Peyer's patch (tissue), 4 donors: ENCODE data around the gene TSPAN15. TPM values are rescaled to one million over a fixed set of nuclear protein-coding genes. Genes with fewer than 3 reads are reported as not detected.

Experiments used
- DNase-seq, 3 donors: peaks; one replicate each; pipeline ENCODE4 v3.0.0-alpha.2; 2017 to 2019
- H3K27ac ChIP-seq, 4 donors: fragments of 200-600 bp; sonication (generic); one replicate each; pipeline ENCODE4 v1.5.1; 2016 to 2019
- H3K27me3 ChIP-seq, 2 donors: fragments of 200-600 bp; sonication (generic); one replicate each; pipeline ENCODE4 v1.5.1; 2019
- H3K36me3 ChIP-seq, 3 donors: fragments of 200-600 bp; sonication (generic); one replicate each; pipeline ENCODE4 v1.5.1; 2016 to 2019
- H3K4me1 ChIP-seq, 4 donors: fragments of 200-600 bp; sonication (generic); one replicate each; pipeline ENCODE4 v1.5.1; 2016 to 2019
- H3K4me3 ChIP-seq, 4 donors: fragments of 200-600 bp; sonication (generic); 1 replicate in 3 of 4; 2 replicates in 1 of 4; pipeline ENCODE4 v1.5.1; 2016 to 2019; ENCODE audit warnings: mild to moderate bottlenecking in 1 of 4
- H3K9me3 ChIP-seq, 4 donors: fragments of 200-600 bp; sonication (generic); one replicate each; pipeline ENCODE4 v1.5.1; 2016 to 2019; ENCODE audit warnings: mild to moderate bottlenecking in 1 of 4
- POLR2A ChIP-seq, 2 donors: fragments of 450-650 bp; IDR thresholded peaks; one replicate each; pipeline ENCODE4 v1.5.1; 2017; ENCODE audit warnings: antibody characterized with exemption in 2 of 2, mild to moderate bottlenecking in 2 of 2, moderate library complexity in 2 of 2
- total RNA-seq, 4 donors: library from RNA; depleted of rRNA; stranded (reverse); fragments of >200 nt; gene quantifications; one replicate each; pipeline ENCODE4 v1.1.0, GENCODE V29; 2016
- TF ChIP-seq, protein P1 (sequence below), 6 experiments: fragments of 450-650 bp in 4 of 6; fragments of 200-600 bp in 2 of 6; sonication (generic) in 1 of 6; IDR thresholded peaks; one replicate each; pipeline ENCODE4 v1.5.1; 2017 to 2019; ENCODE audit warnings: antibody characterized with exemption in 6 of 6, mild to moderate bottlenecking in 3 of 6, moderate library complexity in 1 of 6

TSPAN15 gene
- total RNA-seq, 4 donors from 2014 or later = 32.2 to 110 (median 94.4) TPM

DNA sequence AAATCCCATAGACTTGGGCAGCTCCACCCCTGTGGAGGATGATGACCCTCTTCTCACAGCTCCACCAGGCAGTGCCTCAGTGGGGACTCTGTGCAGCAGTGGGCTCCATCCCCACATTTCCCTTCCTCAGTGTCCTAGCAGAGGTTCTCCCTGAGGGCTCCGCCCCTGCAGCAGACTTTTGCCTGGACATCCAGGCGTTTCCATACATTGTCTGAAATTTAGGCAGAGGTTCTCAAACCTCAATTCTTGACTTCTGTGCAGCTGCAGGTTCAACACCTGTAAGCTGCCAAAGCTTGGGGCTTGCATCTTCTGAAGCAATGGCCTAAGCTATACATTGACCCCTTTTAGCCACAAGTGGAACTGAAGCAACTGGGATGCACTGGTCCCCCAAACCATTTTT lies 90.2 kb downstream of the TSPAN15 start:
- Histone ChIP-seq H3K9me3 (peaks cover 0 to 5% (median 0%) of the 10 kb centered on the region in 4 donors), H3K36me3 (no peaks in the 10 kb centered on the region)
- TF ChIP-seq, protein P1, sequence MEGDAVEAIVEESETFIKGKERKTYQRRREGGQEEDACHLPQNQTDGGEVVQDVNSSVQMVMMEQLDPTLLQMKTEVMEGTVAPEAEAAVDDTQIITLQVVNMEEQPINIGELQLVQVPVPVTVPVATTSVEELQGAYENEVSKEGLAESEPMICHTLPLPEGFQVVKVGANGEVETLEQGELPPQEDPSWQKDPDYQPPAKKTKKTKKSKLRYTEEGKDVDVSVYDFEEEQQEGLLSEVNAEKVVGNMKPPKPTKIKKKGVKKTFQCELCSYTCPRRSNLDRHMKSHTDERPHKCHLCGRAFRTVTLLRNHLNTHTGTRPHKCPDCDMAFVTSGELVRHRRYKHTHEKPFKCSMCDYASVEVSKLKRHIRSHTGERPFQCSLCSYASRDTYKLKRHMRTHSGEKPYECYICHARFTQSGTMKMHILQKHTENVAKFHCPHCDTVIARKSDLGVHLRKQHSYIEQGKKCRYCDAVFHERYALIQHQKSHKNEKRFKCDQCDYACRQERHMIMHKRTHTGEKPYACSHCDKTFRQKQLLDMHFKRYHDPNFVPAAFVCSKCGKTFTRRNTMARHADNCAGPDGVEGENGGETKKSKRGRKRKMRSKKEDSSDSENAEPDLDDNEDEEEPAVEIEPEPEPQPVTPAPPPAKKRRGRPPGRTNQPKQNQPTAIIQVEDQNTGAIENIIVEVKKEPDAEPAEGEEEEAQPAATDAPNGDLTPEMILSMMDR (IDR thresholded peaks at IDR 0.05) = no peak

DNA sequence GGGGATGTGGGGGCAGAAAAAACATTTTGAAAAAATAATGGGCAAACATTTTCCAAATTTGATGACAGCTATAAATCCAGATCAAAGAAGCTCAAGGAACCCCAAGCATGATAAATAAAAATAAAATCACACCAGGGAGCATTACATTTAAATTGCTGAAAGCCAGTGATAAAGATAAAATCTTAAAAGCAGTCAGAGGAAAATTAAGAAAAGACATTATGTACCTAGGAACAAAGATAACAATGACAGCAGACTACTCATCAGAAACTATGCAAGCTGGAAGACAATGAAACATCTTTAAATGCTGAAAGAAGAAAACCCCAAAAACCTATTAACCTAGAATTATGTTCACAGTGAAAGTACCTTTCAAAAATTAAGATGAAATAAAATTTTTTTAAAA lies 98.7 kb downstream of the TSPAN15 start:
- Histone ChIP-seq H3K9me3 (peaks cover 0 to 20% (median 6%) of the 10 kb centered on the region in 4 donors), H3K27ac (no peak overlapping the region), H3K4me1 (no peaks in the 10 kb centered on the region), H3K4me3 (no peak overlapping the region), H3K36me3 (no peaks in the 10 kb centered on the region), H3K27me3 (no peaks in the 10 kb centered on the region)
- TF ChIP-seq POLR2A (IDR thresholded peaks at IDR 0.05) = no peak
- TF ChIP-seq, protein P1 (IDR thresholded peaks at IDR 0.05) = no peak
- no peak for DNase-seq

More for the DNA sequence above, 90.2 kb downstream of the TSPAN15 start:
- H3K27ac ChIP-seq = no peak overlapping the region
- DNase-seq = no peak
- no peaks in the 10 kb centered on the region for H3K4me1 ChIP-seq
- H3K4me3 ChIP-seq = no peak overlapping the region
- H3K27me3 ChIP-seq = no peaks in the 10 kb centered on the region

DNA sequence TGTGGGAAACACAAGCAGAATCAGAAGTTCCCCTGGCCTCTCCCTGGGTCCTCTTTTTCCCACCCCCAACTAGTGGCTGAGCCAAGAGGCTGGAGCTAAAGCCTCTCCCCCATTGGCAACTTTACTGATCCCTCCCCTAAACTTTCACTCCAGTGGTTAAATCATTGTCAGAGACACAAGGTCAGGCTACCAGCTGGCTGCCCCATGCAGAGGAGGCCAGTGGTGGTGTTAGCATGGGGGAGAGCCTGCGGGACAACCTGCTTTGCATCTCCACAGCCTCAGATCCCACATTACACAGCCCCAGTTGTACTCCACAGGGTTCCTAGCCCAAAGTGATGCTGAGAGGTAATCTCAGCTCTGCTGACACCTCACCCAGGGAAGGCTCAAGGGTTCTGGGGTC lies 101.0 kb downstream of the TSPAN15 start:
- Histone ChIP-seq H3K27me3 (no peaks in the 10 kb centered on the region), H3K4me3 (no peak overlapping the region), H3K4me1 (no peaks in the 10 kb centered on the region), H3K36me3 (no peaks in the 10 kb centered on the region), H3K27ac (no peak overlapping the region), H3K9me3 (peaks cover 0 to 20% (median 6%) of the 10 kb centered on the region in 4 donors)
- DNase-seq = no peak
- no peak for TF ChIP-seq POLR2A (IDR thresholded peaks at IDR 0.05)
- TF ChIP-seq, protein P1 (IDR thresholded peaks at IDR 0.05) = no peak

DNA sequence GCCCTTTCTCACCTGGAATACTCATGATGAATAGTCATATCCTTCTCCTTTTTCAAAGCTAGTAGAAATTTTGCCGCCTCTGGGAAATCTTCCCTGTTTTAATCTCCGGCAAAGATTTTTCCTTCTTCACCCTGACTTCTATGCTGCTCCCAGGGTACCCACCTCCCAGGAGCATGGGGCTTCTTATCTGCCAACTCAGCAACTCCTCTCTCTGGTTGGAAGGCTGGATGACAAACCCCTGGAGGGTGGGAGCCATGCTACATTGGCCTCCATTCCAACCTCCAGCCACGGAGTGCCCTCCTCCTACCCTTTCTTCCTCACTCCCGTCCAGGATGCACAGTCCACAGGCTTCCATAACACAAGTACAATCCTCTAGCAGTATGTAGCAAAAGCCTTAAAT lies 102.1 kb downstream of the TSPAN15 start:
- H3K36me3 ChIP-seq = no peaks in the 10 kb centered on the region
- DNase-seq = no peak
- no peaks in the 10 kb centered on the region for H3K27me3 ChIP-seq
- TF ChIP-seq, protein P1 (IDR thresholded peaks at IDR 0.05) = no peak
- TF ChIP-seq POLR2A (IDR thresholded peaks at IDR 0.05) = no peak
- H3K27ac ChIP-seq = no peak overlapping the region
- peaks cover 0 to 20% (median 6%) of the 10 kb centered on the region in 4 donors for H3K9me3 ChIP-seq
- no peaks in the 10 kb centered on the region for H3K4me1 ChIP-seq
- no peak overlapping the region for H3K4me3 ChIP-seq

DNA sequence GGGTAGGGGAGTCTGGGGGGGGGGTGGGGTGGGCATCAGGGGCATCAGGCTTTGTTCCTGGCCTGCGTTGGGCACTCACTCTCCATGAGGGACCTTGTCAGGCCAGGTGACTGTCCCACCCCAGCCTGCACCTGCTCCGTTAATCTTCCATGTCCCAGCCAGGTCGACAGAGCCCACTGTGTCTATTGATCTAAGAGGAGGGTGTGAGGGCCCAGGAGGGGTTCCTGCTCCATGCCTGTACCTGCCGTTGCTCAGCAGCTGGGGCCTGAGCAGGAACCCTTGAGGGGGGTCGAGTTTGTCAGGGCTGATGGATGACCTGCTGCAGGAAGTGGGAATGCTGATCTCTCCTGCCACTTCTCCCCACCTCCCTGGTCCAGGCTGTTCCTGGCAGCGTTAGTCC lies 103.3 kb downstream of the TSPAN15 start:
- no peaks in the 10 kb centered on the region for H3K36me3 ChIP-seq
- H3K4me3 ChIP-seq = no peak overlapping the region
- no peaks in the 10 kb centered on the region for H3K4me1 ChIP-seq
- H3K9me3 ChIP-seq = peaks cover 0 to 13% (median 4%) of the 10 kb centered on the region in 4 donors
- no peak for DNase-seq
- TF ChIP-seq, protein P1 (IDR thresholded peaks at IDR 0.05) = no peak
- no peak for TF ChIP-seq POLR2A (IDR thresholded peaks at IDR 0.05)
- H3K27ac ChIP-seq = no peak overlapping the region
- H3K27me3 ChIP-seq = no peaks in the 10 kb centered on the region

Other genes with a start within 250 kb of the TSPAN15 start
- gene HKDC1, start 231.1 kb upstream of the TSPAN15 start, total RNA-seq = 100 to 1,000 TPM in 3 of 4 donors, 10 to 100 TPM in 1; 53.6 to 207 (median 184) TPM
- 10 to 100 TPM; 12.5 to 47.0 (median 12.6) TPM for gene HK1, start 173.0 kb upstream of the TSPAN15 start, total RNA-seq
- gene TACR2, start 34.5 kb upstream of the TSPAN15 start, total RNA-seq = 10 to 100 TPM in 1 of 4 donors, 1 to 10 TPM in 2, not detected in 1; 1.1 to 11.1 (median 3.2) TPM
- gene NEUROG3, start 122.0 kb downstream of the TSPAN15 start, total RNA-seq = 1 to 10 TPM in 2 of 4 donors, not detected in 2; 1.1 to 1.2 TPM
- 1 to 10 TPM in 2 of 4 donors, not detected in 2; 1.4 to 2.4 TPM for gene FAM241B, start 178.8 kb downstream of the TSPAN15 start, total RNA-seq